PC-3 (cell line): ENCODE measurements around the gene NEU4.

Experiments
- CTCF ChIP-seq: fragments of 300-600 bp; sonication (generic); conservative IDR thresholded peaks from 2 replicates; pipeline ENCODE4 v1.5.1; 2017; ENCODE audit warnings: antibody characterized with exemption, low read depth, mild to moderate bottlenecking, low read length
- EZH2 ChIP-seq: fragments of 300-600 bp; sonication (generic); IDR thresholded peaks from one replicate; pipeline ENCODE4 v1.6.1; 2017; ENCODE audit warnings: antibody characterized with exemption, mild to moderate bottlenecking, low read length; ENCODE audit not compliant: unreplicated experiment
- EZH2phosphoT487 ChIP-seq: fragments of 300-600 bp; sonication (generic); IDR thresholded peaks from 2 replicates; pipeline ENCODE4 v1.6.1; 2018; ENCODE audit warnings: mild to moderate bottlenecking, antibody characterized with exemption, low read length, borderline replicate concordance

GRCh38 chr2:241773511-241774418, 35.2 kb upstream of the NEU4 start:
- no peak for TF ChIP-seq EZH2
- no peak for TF ChIP-seq CTCF
- TF ChIP-seq EZH2phosphoT487 = no peak
